GM23338 (cell line): ENCODE data around the gene COX20. TPM values are rescaled to one million over a fixed set of nuclear protein-coding genes. Genes with fewer than 3 reads are reported as not detected.

Source experiments
- ATAC-seq: fragments of 200-7000 bp; cut with Tn5 transposase; 3 replicates; pipeline ENCODE4 v1.9.1; 2020
- DNase-seq: peaks from one replicate; pipeline ENCODE4 v3.0.0-alpha.2; 2015; ENCODE audit warnings: low spot score
- H2AFZ ChIP-seq: fragments of 200-600 bp; sonication (generic); 2 replicates; pipeline ENCODE4 v1.8.0; 2016; ENCODE audit warnings: antibody characterized with exemption, mild to moderate bottlenecking, moderate library complexity
- H3F3A ChIP-seq: fragments of 200-600 bp; sonication (generic); replicated peaks from 2 replicates; pipeline ENCODE4 v1.8.0; 2017; ENCODE audit warnings: antibody characterized with exemption, mixed run types, low read depth
- H3K27ac ChIP-seq: fragments of 200-600 bp; sonication (generic); 2 replicates; pipeline ENCODE4 v1.6.1; 2016; ENCODE audit warnings: low read depth
- H3K27me3 ChIP-seq: fragments of 200-600 bp; sonication (generic); 2 replicates; pipeline ENCODE4 v1.8.0; 2016; ENCODE audit warnings: mild to moderate bottlenecking, mixed run types, moderate library complexity; ENCODE audit not compliant: insufficient read depth
- H3K36me3 ChIP-seq: fragments of 200-600 bp; sonication (generic); 2 replicates; pipeline ENCODE4 v1.8.0; 2016; ENCODE audit warnings: mild to moderate bottlenecking; ENCODE audit not compliant: insufficient read depth
- H3K4me1 ChIP-seq: fragments of 200-600 bp; sonication (generic); 2 replicates; pipeline ENCODE4 v1.8.0; 2016; ENCODE audit warnings: mild to moderate bottlenecking, moderate library complexity; ENCODE audit not compliant: insufficient read depth
- H3K4me2 ChIP-seq: fragments of 200-600 bp; sonication (generic); 2 replicates; pipeline ENCODE4 v1.7.1; 2017; ENCODE audit warnings: mixed run types
- H3K4me3 ChIP-seq: fragments of 200-600 bp; sonication (generic); 2 replicates; pipeline ENCODE4 v1.6.1; 2016; ENCODE audit warnings: mixed run types
- H3K79me2 ChIP-seq: fragments of 200-600 bp; sonication (generic); replicated peaks from 2 replicates; pipeline ENCODE4 v1.8.0; 2017; ENCODE audit warnings: mild to moderate bottlenecking; ENCODE audit not compliant: insufficient read depth
- H3K9me2 ChIP-seq: fragments of 200-600 bp; sonication (generic); 2 replicates; pipeline ENCODE4 v1.8.0; 2017; ENCODE audit not compliant: insufficient read depth
- H4K20me1 ChIP-seq: fragments of 200-600 bp; sonication (generic); replicated peaks from 2 replicates; pipeline ENCODE4 v1.8.0; 2017; ENCODE audit warnings: mild to moderate bottlenecking; ENCODE audit not compliant: insufficient read depth
- H3K27ac Mint-ChIP-seq: 2 replicates; pipeline ENCODE4 v1.8.0; 2020; ENCODE audit warnings: inconsistent platforms, mild to moderate bottlenecking, moderate library complexity, mixed read lengths
- H3K27me3 Mint-ChIP-seq: 3 replicates; pipeline ENCODE4 v1.8.0; 2022; ENCODE audit warnings: low read depth, mild to moderate bottlenecking, moderate library complexity, mixed read lengths, inconsistent platforms; ENCODE audit not compliant: insufficient read depth, poor library complexity
- H3K36me3 Mint-ChIP-seq: 3 replicates; pipeline ENCODE4 v1.8.0; 2021; ENCODE audit warnings: low read depth, mild to moderate bottlenecking, inconsistent platforms, moderate library complexity, mixed read lengths
- H3K4me1 Mint-ChIP-seq: 3 replicates; pipeline ENCODE4 v1.8.0; 2020; ENCODE audit warnings: mild to moderate bottlenecking, inconsistent platforms, mixed read lengths
- H3K4me3 Mint-ChIP-seq: 3 replicates; pipeline ENCODE4 v1.8.0; 2021; ENCODE audit warnings: moderate library complexity, mild to moderate bottlenecking, inconsistent platforms, mixed read lengths
- H3K9me3 Mint-ChIP-seq: 3 replicates; pipeline ENCODE4 v1.8.0; 2020; ENCODE audit warnings: moderate library complexity, mild to moderate bottlenecking, inconsistent platforms, mixed read lengths
- CREB1 ChIP-seq: fragments of 250-450 bp; sonication (Bioruptor Pico); IDR thresholded peaks from 2 replicates; pipeline ENCODE4 v1.5.0; 2020; ENCODE audit warnings: low read depth, mild to moderate bottlenecking, moderate library complexity
- CTCF ChIP-seq, 2 experiments: fragments of 200-600 bp in 1 of 2; sonication (generic) in 1 of 2; conservative IDR thresholded peaks; 2 replicates each; pipeline versions ENCODE4 v1.5.1 to v1.6.1; 2016 to 2017; ENCODE audit warnings: antibody characterized with exemption in 2 of 2, low read depth in 2 of 2, mild to moderate bottlenecking in 2 of 2, moderate library complexity in 1 of 2
- EZH2 ChIP-seq: fragments of 200-600 bp; sonication (generic); IDR thresholded peaks from one replicate; pipeline ENCODE4 v1.8.0; 2017; ENCODE audit warnings: antibody characterized with exemption, mild to moderate bottlenecking, low read depth; ENCODE audit not compliant: unreplicated experiment
- EZH2phosphoT487 ChIP-seq: fragments of 200-600 bp; sonication (generic); IDR thresholded peaks from one replicate; pipeline ENCODE4 v1.8.1; 2018; ENCODE audit warnings: antibody characterized with exemption; ENCODE audit not compliant: unreplicated experiment
- JUNB ChIP-seq: IDR thresholded peaks from one replicate; pipeline ENCODE4 v1.6.1; 2016; ENCODE audit warnings: antibody characterized with exemption; ENCODE audit not compliant: unreplicated experiment
- NANOG ChIP-seq: IDR thresholded peaks from 2 replicates; pipeline ENCODE4 v1.6.1; 2016; ENCODE audit warnings: antibody characterized with exemption, borderline replicate concordance
- POLR2AphosphoS5 ChIP-seq: IDR thresholded peaks from 2 replicates; pipeline ENCODE4 v1.6.1; 2016; ENCODE audit warnings: antibody characterized with exemption, low read depth
- ZNF114 ChIP-seq: fragments of 250-450 bp; sonication (Bioruptor Pico); IDR thresholded peaks from 2 replicates; pipeline ENCODE4 v1.5.0; 2020; ENCODE audit warnings: mild to moderate bottlenecking, moderate library complexity
- ZNF331 ChIP-seq: fragments of 250-450 bp; sonication (Bioruptor Pico); IDR thresholded peaks from 2 replicates; pipeline ENCODE4 v1.5.0; 2020; ENCODE audit warnings: low read depth, mild to moderate bottlenecking, moderate library complexity
- polyA plus RNA-seq: library from polyadenylated mRNA; unstranded; fragments of >200 nt; fragmentation: Nextera tagmentation; extraction: Ambion mirVana; gene quantifications from 2 replicates; pipeline ENCODE4 v1.2.1, GENCODE V29; 2016
- total RNA-seq: library from RNA; depleted of rRNA; stranded (reverse); fragments of >200 nt; shearing (Covaris generic); gene quantifications from 2 replicates; pipeline ENCODE4 v1.2.3, GENCODE V29; 2014
- TF ChIP-seq, protein P1 (sequence below): IDR thresholded peaks from 2 replicates; pipeline ENCODE4 v1.6.1; 2016; ENCODE audit warnings: antibody characterized with exemption
- TF ChIP-seq, protein P2 (sequence below): fragments of 250-450 bp; sonication (Bioruptor Pico); IDR thresholded peaks from 2 replicates; pipeline ENCODE4 v1.5.0; 2020; ENCODE audit warnings: mild to moderate bottlenecking, moderate library complexity
- TF ChIP-seq, protein P3 (sequence below): IDR thresholded peaks from one replicate; pipeline ENCODE4 v1.6.1; 2018; ENCODE audit warnings: antibody characterized with exemption; ENCODE audit not compliant: unreplicated experiment

COX20 gene
- total and polyA plus RNA-seq, 2 experiments from 2014 or later, result 19.3 to 175 TPM

DNA sequence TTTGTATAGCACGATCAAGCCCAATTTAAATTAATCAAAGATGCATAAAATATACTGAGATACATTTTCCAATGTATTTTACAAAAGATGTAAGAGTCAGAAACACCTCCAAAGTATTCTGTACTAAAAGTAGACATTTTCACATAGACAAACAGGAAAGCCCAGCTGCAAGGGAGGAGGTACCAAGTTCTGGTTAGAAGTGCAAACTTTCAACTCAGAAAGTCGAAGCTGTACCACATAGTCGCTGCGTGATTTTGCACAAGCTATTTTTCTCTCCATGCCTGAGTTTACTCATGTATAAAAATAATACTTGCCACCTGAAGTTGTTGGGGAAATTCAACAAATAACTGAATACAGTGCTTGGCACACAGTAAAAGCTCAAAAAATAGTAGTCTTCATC lies 34.5 kb downstream of the COX20 start:
- no peaks in the 10 kb centered on the region; the same call in 2 of the 3 replicates for H3K36me3 Mint-ChIP-seq
- Histone ChIP-seq H3F3A (no peaks in the 10 kb centered on the region; the same call in 1 of the 2 replicates), H3K27ac (no peak overlapping the region), H3K9me2 (no peaks in the 10 kb centered on the region), H3K27me3 (no peaks in the 10 kb centered on the region), H3K4me2 (no peak overlapping the region), H2AFZ (no peak overlapping the region), H3K79me2 (peaks cover 13% of the 10 kb centered on the region), H3K4me3 (no peak overlapping the region), H4K20me1 (no peaks in the 10 kb centered on the region), H3K4me1 (peaks cover 4% of the 10 kb centered on the region; the same call in 1 of the 2 replicates), H3K36me3 (no peaks in the 10 kb centered on the region)
- peaks cover 2% of the 10 kb centered on the region for H3K27me3 Mint-ChIP-seq
- no peak overlapping the region for H3K4me3 Mint-ChIP-seq
- no peak overlapping the region for H3K27ac Mint-ChIP-seq
- no peak for DNase-seq
- no peak for TF ChIP-seq CTCF (conservative IDR thresholded peaks at IDR 0.05; ENCODE audit: low read depth in 2 of 2)
- TF ChIP-seq, protein P1, sequence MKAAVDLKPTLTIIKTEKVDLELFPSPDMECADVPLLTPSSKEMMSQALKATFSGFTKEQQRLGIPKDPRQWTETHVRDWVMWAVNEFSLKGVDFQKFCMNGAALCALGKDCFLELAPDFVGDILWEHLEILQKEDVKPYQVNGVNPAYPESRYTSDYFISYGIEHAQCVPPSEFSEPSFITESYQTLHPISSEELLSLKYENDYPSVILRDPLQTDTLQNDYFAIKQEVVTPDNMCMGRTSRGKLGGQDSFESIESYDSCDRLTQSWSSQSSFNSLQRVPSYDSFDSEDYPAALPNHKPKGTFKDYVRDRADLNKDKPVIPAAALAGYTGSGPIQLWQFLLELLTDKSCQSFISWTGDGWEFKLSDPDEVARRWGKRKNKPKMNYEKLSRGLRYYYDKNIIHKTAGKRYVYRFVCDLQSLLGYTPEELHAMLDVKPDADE, result no peak
- TF ChIP-seq EZH2, result no peak
- TF ChIP-seq, protein P2, sequence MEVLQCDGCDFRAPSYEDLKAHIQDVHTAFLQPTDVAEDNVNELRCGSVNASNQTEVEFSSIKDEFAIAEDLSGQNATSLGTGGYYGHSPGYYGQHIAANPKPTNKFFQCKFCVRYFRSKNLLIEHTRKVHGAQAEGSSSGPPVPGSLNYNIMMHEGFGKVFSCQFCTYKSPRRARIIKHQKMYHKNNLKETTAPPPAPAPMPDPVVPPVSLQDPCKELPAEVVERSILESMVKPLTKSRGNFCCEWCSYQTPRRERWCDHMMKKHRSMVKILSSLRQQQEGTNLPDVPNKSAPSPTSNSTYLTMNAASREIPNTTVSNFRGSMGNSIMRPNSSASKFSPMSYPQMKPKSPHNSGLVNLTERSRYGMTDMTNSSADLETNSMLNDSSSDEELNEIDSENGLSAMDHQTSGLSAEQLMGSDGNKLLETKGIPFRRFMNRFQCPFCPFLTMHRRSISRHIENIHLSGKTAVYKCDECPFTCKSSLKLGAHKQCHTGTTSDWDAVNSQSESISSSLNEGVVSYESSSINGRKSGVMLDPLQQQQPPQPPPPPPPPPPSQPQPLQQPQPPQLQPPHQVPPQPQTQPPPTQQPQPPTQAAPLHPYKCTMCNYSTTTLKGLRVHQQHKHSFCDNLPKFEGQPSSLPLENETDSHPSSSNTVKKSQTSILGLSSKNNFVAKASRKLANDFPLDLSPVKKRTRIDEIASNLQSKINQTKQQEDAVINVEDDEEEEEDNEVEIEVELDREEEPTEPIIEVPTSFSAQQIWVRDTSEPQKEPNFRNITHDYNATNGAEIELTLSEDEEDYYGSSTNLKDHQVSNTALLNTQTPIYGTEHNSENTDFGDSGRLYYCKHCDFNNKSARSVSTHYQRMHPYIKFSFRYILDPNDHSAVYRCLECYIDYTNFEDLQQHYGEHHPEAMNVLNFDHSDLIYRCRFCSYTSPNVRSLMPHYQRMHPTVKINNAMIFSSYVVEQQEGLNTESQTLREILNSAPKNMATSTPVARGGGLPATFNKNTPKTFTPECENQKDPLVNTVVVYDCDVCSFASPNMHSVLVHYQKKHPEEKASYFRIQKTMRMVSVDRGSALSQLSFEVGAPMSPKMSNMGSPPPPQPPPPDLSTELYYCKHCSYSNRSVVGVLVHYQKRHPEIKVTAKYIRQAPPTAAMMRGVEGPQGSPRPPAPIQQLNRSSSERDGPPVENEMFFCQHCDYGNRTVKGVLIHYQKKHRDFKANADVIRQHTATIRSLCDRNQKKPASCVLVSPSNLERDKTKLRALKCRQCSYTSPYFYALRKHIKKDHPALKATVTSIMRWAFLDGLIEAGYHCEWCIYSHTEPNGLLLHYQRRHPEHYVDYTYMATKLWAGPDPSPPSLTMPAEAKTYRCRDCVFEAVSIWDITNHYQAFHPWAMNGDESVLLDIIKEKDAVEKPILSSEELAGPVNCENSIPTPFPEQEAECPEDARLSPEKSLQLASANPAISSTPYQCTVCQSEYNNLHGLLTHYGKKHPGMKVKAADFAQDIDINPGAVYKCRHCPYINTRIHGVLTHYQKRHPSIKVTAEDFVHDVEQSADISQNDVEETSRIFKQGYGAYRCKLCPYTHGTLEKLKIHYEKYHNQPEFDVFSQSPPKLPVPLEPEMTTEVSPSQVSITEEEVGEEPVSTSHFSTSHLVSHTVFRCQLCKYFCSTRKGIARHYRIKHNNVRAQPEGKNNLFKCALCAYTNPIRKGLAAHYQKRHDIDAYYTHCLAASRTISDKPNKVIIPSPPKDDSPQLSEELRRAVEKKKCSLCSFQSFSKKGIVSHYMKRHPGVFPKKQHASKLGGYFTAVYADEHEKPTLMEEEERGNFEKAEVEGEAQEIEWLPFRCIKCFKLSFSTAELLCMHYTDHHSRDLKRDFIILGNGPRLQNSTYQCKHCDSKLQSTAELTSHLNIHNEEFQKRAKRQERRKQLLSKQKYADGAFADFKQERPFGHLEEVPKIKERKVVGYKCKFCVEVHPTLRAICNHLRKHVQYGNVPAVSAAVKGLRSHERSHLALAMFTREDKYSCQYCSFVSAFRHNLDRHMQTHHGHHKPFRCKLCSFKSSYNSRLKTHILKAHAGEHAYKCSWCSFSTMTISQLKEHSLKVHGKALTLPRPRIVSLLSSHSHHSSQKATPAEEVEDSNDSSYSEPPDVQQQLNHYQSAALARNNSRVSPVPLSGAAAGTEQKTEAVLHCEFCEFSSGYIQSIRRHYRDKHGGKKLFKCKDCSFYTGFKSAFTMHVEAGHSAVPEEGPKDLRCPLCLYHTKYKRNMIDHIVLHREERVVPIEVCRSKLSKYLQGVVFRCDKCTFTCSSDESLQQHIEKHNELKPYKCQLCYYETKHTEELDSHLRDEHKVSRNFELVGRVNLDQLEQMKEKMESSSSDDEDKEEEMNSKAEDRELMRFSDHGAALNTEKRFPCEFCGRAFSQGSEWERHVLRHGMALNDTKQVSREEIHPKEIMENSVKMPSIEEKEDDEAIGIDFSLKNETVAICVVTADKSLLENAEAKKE (CRISPR knock-in tag), result no peak
- TF ChIP-seq, protein P3, sequence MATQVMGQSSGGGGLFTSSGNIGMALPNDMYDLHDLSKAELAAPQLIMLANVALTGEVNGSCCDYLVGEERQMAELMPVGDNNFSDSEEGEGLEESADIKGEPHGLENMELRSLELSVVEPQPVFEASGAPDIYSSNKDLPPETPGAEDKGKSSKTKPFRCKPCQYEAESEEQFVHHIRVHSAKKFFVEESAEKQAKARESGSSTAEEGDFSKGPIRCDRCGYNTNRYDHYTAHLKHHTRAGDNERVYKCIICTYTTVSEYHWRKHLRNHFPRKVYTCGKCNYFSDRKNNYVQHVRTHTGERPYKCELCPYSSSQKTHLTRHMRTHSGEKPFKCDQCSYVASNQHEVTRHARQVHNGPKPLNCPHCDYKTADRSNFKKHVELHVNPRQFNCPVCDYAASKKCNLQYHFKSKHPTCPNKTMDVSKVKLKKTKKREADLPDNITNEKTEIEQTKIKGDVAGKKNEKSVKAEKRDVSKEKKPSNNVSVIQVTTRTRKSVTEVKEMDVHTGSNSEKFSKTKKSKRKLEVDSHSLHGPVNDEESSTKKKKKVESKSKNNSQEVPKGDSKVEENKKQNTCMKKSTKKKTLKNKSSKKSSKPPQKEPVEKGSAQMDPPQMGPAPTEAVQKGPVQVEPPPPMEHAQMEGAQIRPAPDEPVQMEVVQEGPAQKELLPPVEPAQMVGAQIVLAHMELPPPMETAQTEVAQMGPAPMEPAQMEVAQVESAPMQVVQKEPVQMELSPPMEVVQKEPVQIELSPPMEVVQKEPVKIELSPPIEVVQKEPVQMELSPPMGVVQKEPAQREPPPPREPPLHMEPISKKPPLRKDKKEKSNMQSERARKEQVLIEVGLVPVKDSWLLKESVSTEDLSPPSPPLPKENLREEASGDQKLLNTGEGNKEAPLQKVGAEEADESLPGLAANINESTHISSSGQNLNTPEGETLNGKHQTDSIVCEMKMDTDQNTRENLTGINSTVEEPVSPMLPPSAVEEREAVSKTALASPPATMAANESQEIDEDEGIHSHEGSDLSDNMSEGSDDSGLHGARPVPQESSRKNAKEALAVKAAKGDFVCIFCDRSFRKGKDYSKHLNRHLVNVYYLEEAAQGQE, result no peak
- TF ChIP-seq NANOG, result no peak
- no peak for TF ChIP-seq ZNF331 (CRISPR knock-in tag)
- no peak for TF ChIP-seq ZNF114 (CRISPR knock-in tag)
- TF ChIP-seq JUNB, result no peak
- TF ChIP-seq EZH2phosphoT487, result no peak
- TF ChIP-seq POLR2AphosphoS5, result no peak
- no peak for TF ChIP-seq CREB1
- no peak for ATAC-seq
- no peaks in the 10 kb centered on the region for H3K9me3 Mint-ChIP-seq
- peaks cover 19% of the 10 kb centered on the region for H3K4me1 Mint-ChIP-seq
